ENCODE results near the gene FMN1. TPM values are rescaled to one million over a fixed set of nuclear protein-coding genes. Genes with fewer than 3 reads are reported as not detected.

Gene FMN1
- total and polyA plus RNA-seq, 3 donors from 2014 or later, result 17.7 to 53.7 (median 47.4) TPM

GRCh38 chr15:32878869-32879805, 315.4 kb downstream of the FMN1 start:
- no peak for DNase-seq
- intact Hi-C loops (cut with DNase I; ENCODE audit: low total_unique reads), result no loop called here
- no peak for TF ChIP-seq POLR2A (IDR thresholded peaks at IDR 0.05)
- TF ChIP-seq CTCF (IDR thresholded peaks at IDR 0.05), result no peak
- 74 to 79% methylated on average over 5 of the region's 5 CpGs for WGBS, 2 donors
- no peaks in the 10 kb centered on the region for H3K36me3 ChIP-seq (ENCODE audit: low read depth, missing control alignments)
- no peak overlapping the region for H3K4me3 ChIP-seq
- H3K27me3 ChIP-seq, result no peaks in the 10 kb centered on the region
- H3K4me1 ChIP-seq, result no peaks in the 10 kb centered on the region
- H3K9me3 ChIP-seq, result no peaks in the 10 kb centered on the region
- H3K27ac ChIP-seq, result no peak overlapping the region

- H3K4me1 ChIP-seq, result no peaks in the 10 kb centered on the region
- H3K36me3 ChIP-seq (ENCODE audit: low read depth, missing control alignments), result no peaks in the 10 kb centered on the region
- TF ChIP-seq POLR2A (IDR thresholded peaks at IDR 0.05), result no peak
- TF ChIP-seq CTCF (IDR thresholded peaks at IDR 0.05), result no peak
- no peak overlapping the region for H3K27ac ChIP-seq
- 94 to 100% methylated on average over 1 of the region's 1 CpG for WGBS, 2 donors
- intact Hi-C loops (cut with DNase I; ENCODE audit: low total_unique reads), result no loop called here
- no peaks in the 10 kb centered on the region for H3K27me3 ChIP-seq
- no peak overlapping the region for H3K4me3 ChIP-seq
- H3K9me3 ChIP-seq, result no peaks in the 10 kb centered on the region
- no peak for DNase-seq
Measured at GRCh38 chr15:32878342-32878741, 316.2 kb downstream of the FMN1 start.

GRCh38 chr15:32877252-32878019, 317.1 kb downstream of the FMN1 start:
- no peak overlapping the region for H3K4me3 ChIP-seq
- 77 to 83% methylated on average over 3 of the region's 3 CpGs for WGBS, 2 donors
- TF ChIP-seq POLR2A (IDR thresholded peaks at IDR 0.05), result no peak
- TF ChIP-seq CTCF (IDR thresholded peaks at IDR 0.05), result no peak
- DNase-seq, result no peak
- H3K9me3 ChIP-seq, result no peaks in the 10 kb centered on the region
- no peak overlapping the region for H3K27ac ChIP-seq
- no peaks in the 10 kb centered on the region for H3K4me1 ChIP-seq
- intact Hi-C loops (cut with DNase I; ENCODE audit: low total_unique reads), result no loop called here
- H3K36me3 ChIP-seq (ENCODE audit: low read depth, missing control alignments), result no peaks in the 10 kb centered on the region
- H3K27me3 ChIP-seq, result no peaks in the 10 kb centered on the region

GRCh38 chr15:32873284-32874114, 321.0 kb downstream of the FMN1 start:
- Histone ChIP-seq H3K4me3 (no peak overlapping the region), H3K9me3 (no peaks in the 10 kb centered on the region), H3K27me3 (no peaks in the 10 kb centered on the region), H3K27ac (no peak overlapping the region), H3K4me1 (no peaks in the 10 kb centered on the region), H3K36me3 (ENCODE audit: low read depth, missing control alignments) (no peaks in the 10 kb centered on the region)
- DNase-seq, result no peak
- no peak for TF ChIP-seq POLR2A (IDR thresholded peaks at IDR 0.05)
- no peak for TF ChIP-seq CTCF (IDR thresholded peaks at IDR 0.05)
- 83 to 95% methylated on average over 15 of the region's 15 CpGs for WGBS, 2 donors
- intact Hi-C loops (cut with DNase I; ENCODE audit: low total_unique reads), result no loop called here

Measured in testis (tissue), 3 donors.